Breast epithelium (tissue), 4 donors: Measurements from ENCODE around the gene RICTOR. TPM values are rescaled to one million over a fixed set of nuclear protein-coding genes. Genes with fewer than 3 reads are reported as not detected.

Experiments used
- DNase-seq, 2 donors: peaks; one replicate each; pipeline ENCODE4 v3.0.0-alpha.2; 2019; ENCODE audit warnings: low spot score in 2 of 2
- H3K27ac ChIP-seq, 2 donors: fragments of 200-600 bp; sonication (generic) in 1 of 2; one replicate each; pipeline ENCODE4 v1.5.1; 2016 to 2019; ENCODE audit warnings: mild to moderate bottlenecking in 1 of 2
- H3K27me3 ChIP-seq, 2 donors: fragments of 200-600 bp; sonication (generic) in 1 of 2; one replicate each; pipeline versions ENCODE4 v1.5.1 to v1.6.0; 2017 to 2019; ENCODE audit warnings: control low read depth in 1 of 2, mild to moderate bottlenecking in 1 of 2
- H3K36me3 ChIP-seq: fragments of 200-600 bp; one replicate; pipeline ENCODE4 v1.5.1; 2019
- H3K4me1 ChIP-seq, 2 donors: fragments of 200-600 bp; sonication (generic); one replicate each; pipeline ENCODE4 v1.5.1; 2016 to 2019; ENCODE audit warnings: control low read depth in 1 of 2
- H3K4me3 ChIP-seq, 3 donors: fragments of 200-600 bp; sonication (generic); 1 replicate in 2 of 3; 2 replicates in 1 of 3; pipeline ENCODE4 v1.5.1; 2016 to 2019; ENCODE audit warnings: mild to moderate bottlenecking in 3 of 3, moderate library complexity in 2 of 3
- H3K9me3 ChIP-seq, 2 donors: fragments of 200-600 bp; sonication (generic) in 1 of 2; one replicate each; pipeline ENCODE4 v1.5.1; 2016 to 2019; ENCODE audit warnings: control low read depth in 1 of 2
- CTCF ChIP-seq, 3 donors: fragments of 450-650 bp; IDR thresholded peaks; one replicate each; pipeline ENCODE4 v1.5.1; 2016 to 2017; ENCODE audit warnings: antibody characterized with exemption in 3 of 3, mild to moderate bottlenecking in 3 of 3, moderate library complexity in 3 of 3
- POLR2A ChIP-seq: fragments of 450-650 bp; IDR thresholded peaks from one replicate; pipeline ENCODE4 v1.6.1; 2016; ENCODE audit warnings: antibody characterized with exemption, mild to moderate bottlenecking, moderate library complexity
- POLR2AphosphoS5 ChIP-seq, 3 donors: sonication (generic); formaldehyde crosslinking; IDR thresholded peaks; one replicate each; pipeline ENCODE4 v1.6.1; 2017; ENCODE audit warnings: antibody characterized with exemption in 3 of 3
- intact Hi-C: fragments of 100-400 bp; cut with DNase I; formaldehyde crosslinking; loops from one replicate; pipeline ENCODE4 v1.15.1; 2023; ENCODE audit warnings: low total_unique reads
- total RNA-seq, 3 donors: library from RNA; depleted of rRNA; stranded (reverse); fragments of >200 nt; gene quantifications; one replicate each; pipeline ENCODE4 v1.1.0, GENCODE V29; 2016

Gene RICTOR
- total RNA-seq, 3 donors from 2014 or later, result 39.0 to 79.2 (median 58.7) TPM

- H3K27me3 ChIP-seq, result no peaks in the 10 kb centered on the region
- no peak overlapping the region for H3K4me3 ChIP-seq
- intact Hi-C loops, result no loop called here
- no peak overlapping the region for H3K27ac ChIP-seq
- no peak for DNase-seq
- no peaks in the 10 kb centered on the region for H3K4me1 ChIP-seq
- no peaks in the 10 kb centered on the region for H3K36me3 ChIP-seq
- TF ChIP-seq POLR2AphosphoS5 (IDR thresholded peaks at IDR 0.05) (no peak), POLR2A (no peak), CTCF (IDR thresholded peaks at IDR 0.05) (no peak)
- no peaks in the 10 kb centered on the region for H3K9me3 ChIP-seq
Measured at GRCh38 chr5:38953426-38954012, 120.7 kb downstream of the RICTOR start.

GRCh38 chr5:38948501-38948900 is 125.7 kb downstream of the RICTOR start:
- H3K27me3 ChIP-seq, result no peaks in the 10 kb centered on the region
- no peak for DNase-seq
- TF ChIP-seq CTCF (IDR thresholded peaks at IDR 0.05), result no peak
- TF ChIP-seq POLR2AphosphoS5 (IDR thresholded peaks at IDR 0.05), result no peak
- TF ChIP-seq POLR2A, result no peak
- intact Hi-C loops, result no loop called here
- H3K27ac ChIP-seq, result no peak overlapping the region
- H3K4me3 ChIP-seq, result no peak overlapping the region
- H3K4me1 ChIP-seq, result no peaks in the 10 kb centered on the region
- peaks cover 18% of the 10 kb centered on the region for H3K36me3 ChIP-seq
- H3K9me3 ChIP-seq, result no peaks in the 10 kb centered on the region

- H3K27me3 ChIP-seq, result no peaks in the 10 kb centered on the region
- TF ChIP-seq POLR2A (no peak), CTCF (IDR thresholded peaks at IDR 0.05) (no peak)
- peaks cover 48% of the 10 kb centered on the region for H3K36me3 ChIP-seq
- no peaks in the 10 kb centered on the region for H3K9me3 ChIP-seq
- no peak overlapping the region for H3K27ac ChIP-seq
- intact Hi-C loops, result no loop called here
- no peak for DNase-seq
- no peak overlapping the region for H3K4me3 ChIP-seq
- H3K4me1 ChIP-seq, result no peaks in the 10 kb centered on the region
Measured at GRCh38 chr5:38944282-38944681, 129.9 kb downstream of the RICTOR start.

GRCh38 chr5:38941912-38942311 is 132.3 kb downstream of the RICTOR start:
- intact Hi-C loops, result no loop called here
- Histone ChIP-seq H3K9me3 (no peaks in the 10 kb centered on the region), H3K4me1 (no peaks in the 10 kb centered on the region), H3K36me3 (peaks cover 48% of the 10 kb centered on the region), H3K27ac (no peak overlapping the region), H3K27me3 (no peaks in the 10 kb centered on the region), H3K4me3 (no peak overlapping the region)
- TF ChIP-seq POLR2A, result no peak
- TF ChIP-seq CTCF (IDR thresholded peaks at IDR 0.05), result no peak
- TF ChIP-seq POLR2AphosphoS5 (IDR thresholded peaks at IDR 0.05), result no peak
- DNase-seq, result no peak

GRCh38 chr5:38940230-38940858 is 133.9 kb downstream of the RICTOR start:
- DNase-seq, result no peak
- Histone ChIP-seq H3K4me1 (no peaks in the 10 kb centered on the region), H3K27me3 (no peaks in the 10 kb centered on the region), H3K9me3 (no peaks in the 10 kb centered on the region), H3K4me3 (no peak overlapping the region), H3K27ac (no peak overlapping the region), H3K36me3 (peaks cover 35% of the 10 kb centered on the region)
- intact Hi-C loops, result no loop called here
- no peak for TF ChIP-seq POLR2A
- no peak for TF ChIP-seq CTCF (IDR thresholded peaks at IDR 0.05)
- no peak for TF ChIP-seq POLR2AphosphoS5 (IDR thresholded peaks at IDR 0.05)
